ENCODE data around the gene FGF3. TPM values are rescaled to one million over a fixed set of nuclear protein-coding genes. Genes with fewer than 3 reads are reported as not detected.

Gene FGF3
- polyA plus RNA-seq, 3 donors: not detected

DNA sequence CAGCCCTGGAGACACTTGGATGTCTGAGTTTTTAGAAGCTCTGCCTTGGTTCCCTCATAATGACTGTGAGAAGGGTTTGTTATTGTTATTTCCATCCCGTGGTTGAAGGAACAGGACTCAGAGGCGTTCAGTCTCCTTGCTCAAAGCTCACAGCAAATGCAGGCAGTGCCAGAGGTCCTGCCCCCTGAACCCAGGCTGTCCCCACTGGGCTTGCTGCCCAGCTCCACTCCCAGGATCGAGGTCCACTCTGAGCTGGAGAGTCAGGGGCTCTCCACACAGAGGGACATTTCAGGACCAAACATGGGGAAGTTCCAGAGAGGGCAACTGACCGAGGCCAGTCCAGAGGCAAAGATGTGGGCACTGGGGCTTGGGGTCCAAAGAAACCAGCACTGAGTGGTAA lies 58.9 kb downstream of the FGF3 start:
- no peak for DNase-seq
- Histone ChIP-seq H3K4me1 (ENCODE audit: control insufficient read depth in 1 of 2, insufficient read depth in 2 of 2, low read length in 2 of 2) (no peaks in the 10 kb centered on the region), H3K27me3 (ENCODE audit: control insufficient read depth in 2 of 2, insufficient read depth in 2 of 2, low read length in 2 of 2) (no peaks in the 10 kb centered on the region), H4K20me1 (ENCODE audit: insufficient read depth, low read length) (no peaks in the 10 kb centered on the region), H3K36me3 (replicated peaks in 1 of 2; ENCODE audit: control insufficient read depth in 1 of 2, insufficient read depth in 2 of 2, low read length in 2 of 2) (no peaks in the 10 kb centered on the region), H3K4me3 (replicated peaks in 1 of 3; ENCODE audit: low read depth in 2 of 3, low read length in 3 of 3) (no peak overlapping the region), H3K79me2 (ENCODE audit: insufficient read depth, low read length) (no peaks in the 10 kb centered on the region), H2AFZ (ENCODE audit: insufficient read depth, low read depth, low read length, poor library complexity, severe bottlenecking) (no peak overlapping the region), H3K9me3 (replicated peaks in 1 of 2; ENCODE audit: control insufficient read depth in 1 of 2, insufficient read depth in 1 of 2, low read length in 2 of 2) (peaks cover 9 to 10% of the 10 kb centered on the region in 2 donors), H3K9ac (ENCODE audit: insufficient read depth, low read length, poor library complexity, severe bottlenecking) (no peak overlapping the region), H3K27ac (ENCODE audit: low read depth in 1 of 2, low read length in 2 of 2) (no peak overlapping the region), H3K4me2 (replicated peaks; ENCODE audit: extremely low read depth, low read length, poor library complexity, severe bottlenecking) (no peak overlapping the region)
- 64% methylated on average over 4 of the region's 4 CpGs for WGBS (ENCODE audit: insufficient coverage)
- H3K4me1 Mint-ChIP-seq: no peaks in the 10 kb centered on the region
- H3K27ac Mint-ChIP-seq: no peak overlapping the region
- H3K4me3 Mint-ChIP-seq: no peak overlapping the region
- peaks cover 4 to 25% (median 15%) of the 10 kb centered on the region in 3 donors for H3K27me3 Mint-ChIP-seq (ENCODE audit: low read depth in 3 of 3)
- peaks cover 0 to 11% (median 7%) of the 10 kb centered on the region in 7 donors for H3K9me3 Mint-ChIP-seq
- H3K36me3 Mint-ChIP-seq: no peaks in the 10 kb centered on the region
- intact Hi-C loops (cut with micrococcal nuclease): no loop called here
- TF ChIP-seq, protein P1, sequence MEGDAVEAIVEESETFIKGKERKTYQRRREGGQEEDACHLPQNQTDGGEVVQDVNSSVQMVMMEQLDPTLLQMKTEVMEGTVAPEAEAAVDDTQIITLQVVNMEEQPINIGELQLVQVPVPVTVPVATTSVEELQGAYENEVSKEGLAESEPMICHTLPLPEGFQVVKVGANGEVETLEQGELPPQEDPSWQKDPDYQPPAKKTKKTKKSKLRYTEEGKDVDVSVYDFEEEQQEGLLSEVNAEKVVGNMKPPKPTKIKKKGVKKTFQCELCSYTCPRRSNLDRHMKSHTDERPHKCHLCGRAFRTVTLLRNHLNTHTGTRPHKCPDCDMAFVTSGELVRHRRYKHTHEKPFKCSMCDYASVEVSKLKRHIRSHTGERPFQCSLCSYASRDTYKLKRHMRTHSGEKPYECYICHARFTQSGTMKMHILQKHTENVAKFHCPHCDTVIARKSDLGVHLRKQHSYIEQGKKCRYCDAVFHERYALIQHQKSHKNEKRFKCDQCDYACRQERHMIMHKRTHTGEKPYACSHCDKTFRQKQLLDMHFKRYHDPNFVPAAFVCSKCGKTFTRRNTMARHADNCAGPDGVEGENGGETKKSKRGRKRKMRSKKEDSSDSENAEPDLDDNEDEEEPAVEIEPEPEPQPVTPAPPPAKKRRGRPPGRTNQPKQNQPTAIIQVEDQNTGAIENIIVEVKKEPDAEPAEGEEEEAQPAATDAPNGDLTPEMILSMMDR (IDR thresholded peaks at IDR 0.05): no peak

Other genes with a start within 250 kb of the FGF3 start
- gene CCND1, start 178.3 kb downstream of the FGF3 start, polyA plus RNA-seq: under 1 TPM in 1 of 3 donors, not detected in 2; 0.01 TPM
- gene LTO1, start 144.1 kb downstream of the FGF3 start, polyA plus RNA-seq: 10 to 100 TPM in 1 of 3 donors, 1 to 10 TPM in 2; 3.9 to 27.1 (median 5.2) TPM
- gene FGF19, start 115.4 kb downstream of the FGF3 start, polyA plus RNA-seq: not detected
- gene FGF4, start 44.1 kb downstream of the FGF3 start, polyA plus RNA-seq: not detected